ENCODE data around the gene EMC8.

GRCh38 chr16:85838381-85838780 is 39.0 kb upstream of the EMC8 start:
- no peak for TF ChIP-seq GATA1 (IDR thresholded peaks at IDR 0.05; ENCODE audit: low read depth, low read length)
- no peak for TF ChIP-seq POLR2A (IDR thresholded peaks at IDR 0.05; ENCODE audit: low read length)
